GM04504 (cell line): ENCODE measurements around the gene NKAPL.
A peak's percentile ranks its signal among the peaks of the same experiment; 100 is the strongest.

Experiments used
- DNase-seq: peaks from one replicate; pipeline ENCODE4 v3.0.0-alpha.2; 2012; ENCODE audit warnings: low read depth

NKAPL gene

GRCh38 chr6:28258877-28259777 is at the start of gene NKAPL:
TSS of gene NKAPL (plus strand) at chr6:28259297. CDS start at chr6:28259372, 75 bp downstream.
- no peak for DNase-seq

DNA sequence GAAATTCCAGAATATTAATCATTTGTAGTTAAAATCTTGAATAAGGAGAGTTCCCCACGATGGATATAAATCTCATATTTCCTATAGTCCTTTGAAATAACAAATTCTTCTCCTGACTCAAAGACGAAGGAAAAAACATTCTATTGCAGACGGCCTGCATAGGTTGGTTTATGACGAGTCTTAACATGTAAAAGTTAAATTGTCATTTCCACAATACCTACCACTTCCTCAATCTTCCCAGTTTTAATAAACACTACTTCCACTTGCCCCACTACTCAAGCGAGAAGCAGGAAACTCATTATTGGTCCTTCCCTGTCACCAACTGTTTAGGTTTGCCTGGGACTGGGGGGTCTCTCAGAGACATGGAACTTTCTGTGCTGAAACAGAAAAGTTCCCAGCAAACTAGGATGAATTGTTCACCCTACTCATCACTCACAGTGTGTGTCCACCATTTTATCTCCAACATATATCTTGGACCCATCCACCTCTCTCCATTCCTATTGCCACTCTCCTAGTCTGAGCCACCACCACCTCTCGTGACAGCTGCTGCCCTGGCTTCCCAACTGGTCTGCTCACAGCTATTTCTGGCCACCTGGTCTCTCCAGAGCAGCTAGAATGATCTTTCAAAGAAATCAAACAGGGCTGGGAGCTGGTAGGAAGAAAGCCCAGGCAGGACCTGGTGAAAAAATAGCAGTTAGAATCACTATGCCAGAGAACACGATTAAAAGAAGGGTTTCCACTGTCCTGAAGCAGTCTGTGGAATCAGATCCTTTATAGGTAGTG is 49.2 kb upstream of the NKAPL start:
- DNase-seq: no peak

DNA sequence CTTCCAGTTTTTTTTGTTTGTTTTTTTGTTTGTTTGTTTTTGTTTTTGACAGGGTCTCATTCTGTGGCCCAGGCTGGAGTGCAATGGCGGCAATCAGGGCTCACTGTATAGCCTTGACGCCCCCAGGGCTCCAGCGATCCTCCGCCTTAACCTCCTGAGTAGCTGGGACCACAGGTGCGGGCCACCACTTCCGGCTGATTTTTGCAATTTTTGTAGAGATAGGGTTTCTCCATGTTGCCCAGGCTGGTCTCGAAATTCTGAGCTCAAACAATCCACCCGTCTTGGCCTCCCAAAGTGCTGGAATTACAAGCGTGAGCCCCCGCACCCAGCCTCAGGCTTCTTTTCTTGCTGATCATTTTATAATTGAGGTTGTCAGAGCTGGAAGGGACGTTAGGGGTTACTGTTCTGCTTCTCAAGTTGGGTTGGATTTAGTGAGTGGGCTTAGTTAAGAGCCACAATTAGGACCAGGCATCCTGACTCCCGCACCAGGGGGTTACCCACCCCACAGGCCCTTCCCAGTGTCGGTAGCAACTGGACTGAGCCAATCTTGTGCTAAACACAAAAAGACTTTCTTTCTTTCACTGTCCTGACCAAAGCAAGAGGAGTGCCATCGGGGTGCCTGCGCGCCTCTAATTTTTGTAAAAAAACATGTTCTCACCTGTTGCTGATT is 47.1 kb upstream of the NKAPL start:
- no peak for DNase-seq

- DNase-seq: peak; percentile 60
Measured at GRCh38 chr6:28212510-28213212, 46.4 kb upstream of the NKAPL start.

- DNase-seq: no peak
Measured at GRCh38 chr6:28213213-28213523, 45.9 kb upstream of the NKAPL start.

GRCh38 chr6:28215425-28215824 is 43.7 kb upstream of the NKAPL start:
- no peak for DNase-seq

GRCh38 chr6:28217890-28218289 is 41.2 kb upstream of the NKAPL start:
- DNase-seq: no peak

- DNase-seq: no peak
Measured at GRCh38 chr6:28218312-28219248, 40.5 kb upstream of the NKAPL start.

DNA sequence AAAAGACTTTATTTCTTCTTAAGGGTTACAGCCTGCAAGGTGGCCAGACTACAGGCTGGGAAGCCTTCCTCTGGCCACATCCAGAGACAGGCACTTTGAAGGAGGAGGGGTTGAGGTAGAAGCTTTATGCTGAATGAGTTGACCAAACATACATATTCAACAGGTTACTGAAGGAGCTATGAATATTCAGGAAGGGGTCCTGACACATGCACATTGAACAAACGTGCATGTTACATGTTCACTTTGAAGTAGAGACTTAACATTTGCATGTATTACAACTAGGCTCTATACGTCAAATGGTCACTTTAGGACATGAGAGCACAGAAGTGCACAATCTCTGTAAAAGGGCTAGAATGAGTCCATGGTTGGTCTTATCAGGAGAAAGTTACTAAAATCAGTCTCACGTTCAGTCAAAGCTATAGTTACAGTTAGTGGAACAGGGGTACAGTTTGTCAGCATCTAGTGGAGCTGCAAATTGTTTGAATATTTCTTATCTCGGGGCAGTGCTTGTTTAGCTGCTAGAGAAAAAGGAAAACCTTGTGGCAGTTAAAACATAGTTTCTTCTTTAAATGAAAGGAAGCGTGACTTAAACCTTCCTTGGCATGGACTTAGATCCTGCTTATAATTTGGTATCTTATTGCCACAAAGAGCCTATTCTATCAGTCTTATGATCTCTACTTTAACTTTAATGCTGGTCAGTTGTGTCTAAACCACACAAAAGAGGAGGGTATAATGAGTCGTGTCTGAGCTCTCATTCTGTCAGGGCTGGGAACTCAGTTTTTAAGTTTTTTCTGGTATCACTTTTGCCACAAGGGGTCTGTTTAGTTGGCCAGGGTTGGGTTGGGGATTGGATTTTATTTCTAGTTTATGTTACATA is 38.6 kb upstream of the NKAPL start:
- no peak for DNase-seq

DNA sequence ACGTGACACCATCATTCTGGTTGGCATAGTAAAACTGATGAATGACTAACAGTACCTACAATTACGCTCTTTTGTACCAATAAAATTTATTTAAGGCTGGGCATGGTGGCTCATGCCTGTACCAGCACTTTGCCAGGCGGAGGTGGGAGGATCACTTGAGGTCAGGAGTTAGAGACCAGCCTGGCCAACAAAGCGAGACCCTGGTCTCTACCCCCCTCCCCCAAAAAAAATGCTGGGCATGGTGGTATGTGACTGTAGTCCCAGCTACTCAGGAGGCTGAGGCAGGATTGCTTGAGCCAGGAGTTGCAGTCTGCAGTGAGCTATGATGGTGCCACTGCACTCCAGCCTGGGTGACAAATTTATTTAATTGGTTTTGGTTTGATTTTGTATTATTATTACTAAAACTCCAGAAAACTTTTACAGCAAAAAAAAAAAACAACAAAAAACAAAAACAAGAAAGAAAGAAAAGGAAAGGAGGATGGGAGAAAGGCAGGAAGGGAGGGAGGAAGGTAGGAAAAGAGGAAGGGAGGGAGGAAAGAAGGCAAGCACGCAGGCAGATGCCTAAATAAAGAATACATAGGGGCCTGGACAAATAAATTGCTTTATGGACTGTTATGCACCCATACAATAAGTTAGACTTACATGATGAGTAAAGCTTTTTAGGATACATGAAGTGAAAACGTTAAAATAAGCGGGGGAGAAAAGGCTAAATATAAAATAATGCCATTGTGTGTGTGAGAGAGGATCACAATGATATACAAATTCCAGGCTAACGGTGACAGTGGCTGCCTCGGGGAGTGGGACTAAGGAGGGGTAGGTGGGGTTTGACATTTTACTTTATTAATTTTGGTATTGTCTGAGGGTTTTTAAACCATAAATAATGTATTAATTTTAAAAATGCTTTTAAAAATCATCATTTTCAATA is 34.7 kb upstream of the NKAPL start:
- DNase-seq: no peak

- peak; percentile 60 for DNase-seq
Measured at GRCh38 chr6:28225056-28225834, 33.9 kb upstream of the NKAPL start, which contains the start of gene ZSCAN9. TSS of gene ZSCAN9 (plus strand) at chr6:28225275. CDS start at chr6:28227085, 1,810 bp downstream.

GRCh38 chr6:28226460-28226859 is 32.6 kb upstream of the NKAPL start:
- DNase-seq: no peak

DNA sequence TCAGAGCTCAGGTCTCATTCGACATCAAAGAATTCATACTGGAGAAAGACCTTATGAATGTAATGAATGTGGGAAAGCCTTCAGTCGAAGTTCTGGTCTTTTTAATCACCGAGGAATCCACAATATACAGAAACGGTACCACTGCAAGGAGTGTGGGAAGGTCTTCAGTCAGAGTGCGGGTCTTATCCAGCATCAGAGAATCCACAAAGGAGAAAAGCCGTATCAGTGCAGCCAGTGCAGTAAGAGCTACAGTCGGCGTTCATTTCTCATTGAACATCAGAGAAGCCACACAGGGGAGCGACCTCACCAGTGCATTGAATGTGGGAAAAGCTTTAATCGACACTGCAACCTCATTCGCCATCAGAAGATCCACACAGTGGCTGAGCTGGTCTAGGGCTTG is 26.3 kb upstream of the NKAPL start:
- DNase-seq: no peak

GRCh38 chr6:28235912-28236452 is 23.1 kb upstream of the NKAPL start:
- no peak for DNase-seq

GRCh38 chr6:28239636-28240035 is 19.5 kb upstream of the NKAPL start:
- DNase-seq: no peak

GRCh38 chr6:28240471-28240870 is 18.6 kb upstream of the NKAPL start:
- DNase-seq: no peak

- DNase-seq: no peak
Measured at GRCh38 chr6:28243946-28244345, 15.2 kb upstream of the NKAPL start.
